ENCODE results near the gene FBXW9. TPM values are rescaled to one million over a fixed set of nuclear protein-coding genes. Genes with fewer than 3 reads are reported as not detected.

Gene FBXW9
- total RNA-seq, 2 experiments from 2014 or later = 11.0 to 11.5 TPM

DNA sequence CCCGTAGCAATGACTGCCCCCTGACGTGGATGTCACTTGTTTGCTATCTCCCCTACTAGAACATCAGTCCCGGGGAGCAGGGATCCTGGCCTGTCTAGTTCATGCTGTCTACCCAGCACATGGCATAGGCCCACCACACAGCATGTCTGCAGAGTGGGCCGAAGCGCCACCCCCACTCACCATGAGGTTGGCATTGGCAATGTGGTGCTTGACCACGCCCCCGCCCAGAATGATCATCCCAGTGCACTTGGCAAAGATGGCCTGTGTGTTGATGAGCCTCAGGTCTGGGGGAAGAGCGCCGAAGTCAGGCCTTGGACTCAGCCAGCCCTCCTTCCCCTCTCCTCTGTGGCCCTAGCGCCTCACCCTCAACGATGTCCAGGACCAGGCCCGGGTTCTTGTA, 19.5 kb downstream of the FBXW9 start:
- Histone ChIP-seq H3K27ac (ENCODE audit: low read depth, low read length, poor library complexity, severe bottlenecking) (no peak overlapping the region), H4K20me1 (ENCODE audit: insufficient read depth, low read length) (peaks cover 10% of the 10 kb centered on the region; the same call in 1 of the 2 replicates), H3K4me1 (ENCODE audit: insufficient read depth, low read length, poor library complexity, severe bottlenecking) (peaks cover 11% of the 10 kb centered on the region), H3K79me2 (ENCODE audit: insufficient read depth, low read depth, low read length) (peaks cover 9% of the 10 kb centered on the region), H2AFZ (ENCODE audit: low read length) (no peak overlapping the region), H3K4me2 (ENCODE audit: low read length) (no peak overlapping the region), H3K9me3 (ENCODE audit: low read length) (no peaks in the 10 kb centered on the region), H3K4me3 (ENCODE audit: low read depth, low read length, poor library complexity, severe bottlenecking) (no peak overlapping the region), H3K36me3 (ENCODE audit: insufficient read depth, low read length) (peaks cover 78% of the 10 kb centered on the region), H3K9me2 (ENCODE audit: insufficient read depth, low read length) (no peaks in the 10 kb centered on the region)
- intact Hi-C loops (cut with micrococcal nuclease; ENCODE audit: unreplicated experiment) = loop anchor here (2.0 kb wide), 1 partner anchor 120 kb away; no protein-coding TSS in a partner anchor
- no TSS peak for BruUV-seq (replicated peaks)
- TF ChIP-seq, protein P1, sequence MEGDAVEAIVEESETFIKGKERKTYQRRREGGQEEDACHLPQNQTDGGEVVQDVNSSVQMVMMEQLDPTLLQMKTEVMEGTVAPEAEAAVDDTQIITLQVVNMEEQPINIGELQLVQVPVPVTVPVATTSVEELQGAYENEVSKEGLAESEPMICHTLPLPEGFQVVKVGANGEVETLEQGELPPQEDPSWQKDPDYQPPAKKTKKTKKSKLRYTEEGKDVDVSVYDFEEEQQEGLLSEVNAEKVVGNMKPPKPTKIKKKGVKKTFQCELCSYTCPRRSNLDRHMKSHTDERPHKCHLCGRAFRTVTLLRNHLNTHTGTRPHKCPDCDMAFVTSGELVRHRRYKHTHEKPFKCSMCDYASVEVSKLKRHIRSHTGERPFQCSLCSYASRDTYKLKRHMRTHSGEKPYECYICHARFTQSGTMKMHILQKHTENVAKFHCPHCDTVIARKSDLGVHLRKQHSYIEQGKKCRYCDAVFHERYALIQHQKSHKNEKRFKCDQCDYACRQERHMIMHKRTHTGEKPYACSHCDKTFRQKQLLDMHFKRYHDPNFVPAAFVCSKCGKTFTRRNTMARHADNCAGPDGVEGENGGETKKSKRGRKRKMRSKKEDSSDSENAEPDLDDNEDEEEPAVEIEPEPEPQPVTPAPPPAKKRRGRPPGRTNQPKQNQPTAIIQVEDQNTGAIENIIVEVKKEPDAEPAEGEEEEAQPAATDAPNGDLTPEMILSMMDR (conservative IDR thresholded peaks at IDR 0.05; ENCODE audit: low read length) = no peak
- no peak for TF ChIP-seq EZH2phosphoT487 (IDR thresholded peaks at IDR 0.05; ENCODE audit: borderline replicate concordance, low read depth, low read length)
- no peak for DNase-seq (ENCODE audit: low spot score)
- ChIA-PET POLR2A (no interaction called here), CTCF (ENCODE audit: unreplicated experiment) (no interaction called here)

- H3K4me1 ChIP-seq (ENCODE audit: insufficient read depth, low read length, poor library complexity, severe bottlenecking) = peaks cover 11% of the 10 kb centered on the region
- ChIA-PET POLR2A (interaction anchor here (0.5 kb wide), 1 partner anchor 105 kb away, joined by 3 read pairs; no protein-coding TSS in a partner anchor), CTCF (ENCODE audit: unreplicated experiment) (no interaction called here)
- DNase-seq (ENCODE audit: low spot score) = peak; percentile 83
- H3K4me2 ChIP-seq (ENCODE audit: low read length) = no peak overlapping the region
- TF ChIP-seq EZH2phosphoT487 (IDR thresholded peaks at IDR 0.05; ENCODE audit: borderline replicate concordance, low read depth, low read length) = no peak
- TF ChIP-seq, protein P1 (conservative IDR thresholded peaks at IDR 0.05; ENCODE audit: low read length) = peak; percentile 90
- H3K27ac ChIP-seq (ENCODE audit: low read depth, low read length, poor library complexity, severe bottlenecking) = no peak overlapping the region
- H3K9me2 ChIP-seq (ENCODE audit: insufficient read depth, low read length) = no peaks in the 10 kb centered on the region
- peaks cover 9% of the 10 kb centered on the region for H3K79me2 ChIP-seq (ENCODE audit: insufficient read depth, low read depth, low read length)
- no peak overlapping the region for H2AFZ ChIP-seq (ENCODE audit: low read length)
- intact Hi-C loops (cut with micrococcal nuclease; ENCODE audit: unreplicated experiment) = loop anchor here (2.0 kb wide), 1 partner anchor 120 kb away; no protein-coding TSS in a partner anchor
- H3K4me3 ChIP-seq (ENCODE audit: low read depth, low read length, poor library complexity, severe bottlenecking) = no peak overlapping the region
- H3K36me3 ChIP-seq (ENCODE audit: insufficient read depth, low read length) = peaks cover 81% of the 10 kb centered on the region
- peaks cover 10% of the 10 kb centered on the region; the same call in 1 of the 2 replicates for H4K20me1 ChIP-seq (ENCODE audit: insufficient read depth, low read length)
- H3K9me3 ChIP-seq (ENCODE audit: low read length) = no peaks in the 10 kb centered on the region
- BruUV-seq (replicated peaks) = no TSS peak
These were observed 20.0 kb downstream of the FBXW9 start for GRCh38 chr19:12676384-12676792.

GRCh38 chr19:12675940-12676339, 20.5 kb downstream of the FBXW9 start:
- H3K4me3 ChIP-seq (ENCODE audit: low read depth, low read length, poor library complexity, severe bottlenecking) = no peak overlapping the region
- CTCF ChIA-PET (ENCODE audit: unreplicated experiment) = no interaction called here
- POLR2A ChIA-PET = interaction anchor here (0.5 kb wide), 1 partner anchor 106 kb away, joined by 3 read pairs; no protein-coding TSS in a partner anchor
- H3K4me2 ChIP-seq (ENCODE audit: low read length) = no peak overlapping the region
- peaks cover 9% of the 10 kb centered on the region for H3K79me2 ChIP-seq (ENCODE audit: insufficient read depth, low read depth, low read length)
- TF ChIP-seq EZH2phosphoT487 (IDR thresholded peaks at IDR 0.05; ENCODE audit: borderline replicate concordance, low read depth, low read length) = no peak
- TF ChIP-seq, protein P1 (conservative IDR thresholded peaks at IDR 0.05; ENCODE audit: low read length) = no peak
- intact Hi-C loops (cut with micrococcal nuclease; ENCODE audit: unreplicated experiment) = loop anchor here (2.0 kb wide), 1 partner anchor 121 kb away; no protein-coding TSS in a partner anchor
- H3K4me1 ChIP-seq (ENCODE audit: insufficient read depth, low read length, poor library complexity, severe bottlenecking) = peaks cover 11% of the 10 kb centered on the region
- no peaks in the 10 kb centered on the region for H3K9me2 ChIP-seq (ENCODE audit: insufficient read depth, low read length)
- H4K20me1 ChIP-seq (ENCODE audit: insufficient read depth, low read length) = peaks cover 10% of the 10 kb centered on the region; the same call in 1 of the 2 replicates
- H3K36me3 ChIP-seq (ENCODE audit: insufficient read depth, low read length) = peaks cover 81% of the 10 kb centered on the region
- no peaks in the 10 kb centered on the region for H3K9me3 ChIP-seq (ENCODE audit: low read length)
- no peak overlapping the region for H2AFZ ChIP-seq (ENCODE audit: low read length)
- DNase-seq (ENCODE audit: low spot score) = no peak
- no peak overlapping the region for H3K27ac ChIP-seq (ENCODE audit: low read depth, low read length, poor library complexity, severe bottlenecking)
- BruUV-seq (replicated peaks) = no TSS peak

Data from OCI-LY7 (cell line).